A549 (cell line): ENCODE data around the gene DGKD.

Experiments
- BHLHE40 ChIP-seq: IDR thresholded peaks from 2 replicates; pipeline ENCODE4 v1.6.1; 2012; ENCODE audit warnings: low read depth, low read length, inconsistent platforms
- CHD2 ChIP-seq: fragments of 150-350 bp; IDR thresholded peaks from 2 replicates; pipeline ENCODE4 v1.6.1; 2014; ENCODE audit warnings: low read length; ENCODE audit not compliant: partially characterized antibody
- EP300 ChIP-seq, 2 experiments: fragments of >200 bp; sonication (Bioruptor Twin); formaldehyde crosslinking; IDR thresholded peaks; 2 replicates in 1 of 2; 3 replicates in 1 of 2; pipeline ENCODE4 v1.6.1; 2016 to 2017
- HES2 ChIP-seq: fragments of >200 bp; sonication (Bioruptor Twin); formaldehyde crosslinking; IDR thresholded peaks from 2 replicates; pipeline ENCODE4 v1.6.1; 2016
- JUN ChIP-seq, 2 experiments: fragments of >200 bp; sonication (Bioruptor Twin); formaldehyde crosslinking; IDR thresholded peaks; 2 replicates in 1 of 2; 3 replicates in 1 of 2; pipeline ENCODE4 v1.6.1; 2016 to 2017
- MYC ChIP-seq: IDR thresholded peaks from 2 replicates; pipeline ENCODE4 v1.6.1; 2012; ENCODE audit warnings: mild to moderate bottlenecking, inconsistent platforms, low read length, improper control_type of control experiment, borderline replicate concordance
- NR3C1 ChIP-seq: fragments of >200 bp; sonication (Bioruptor Twin); formaldehyde crosslinking; IDR thresholded peaks from 3 replicates; pipeline ENCODE4 v1.6.1; 2017
- POLR2A ChIP-seq: IDR thresholded peaks from 2 replicates; pipeline ENCODE4 v1.6.1; 2012; ENCODE audit warnings: mild to moderate bottlenecking, low read length
- RFX5 ChIP-seq: fragments of 450-650 bp; IDR thresholded peaks from 2 replicates; pipeline ENCODE4 v1.7.1; 2014; ENCODE audit warnings: antibody characterized with exemption, mild to moderate bottlenecking, moderate library complexity
- TF ChIP-seq, protein P1 (sequence below): fragments of >200 bp; sonication (Bioruptor Twin); formaldehyde crosslinking; IDR thresholded peaks from 3 replicates; pipeline ENCODE4 v1.5.1; 2016

- no peak for TF ChIP-seq POLR2A
- no peak for TF ChIP-seq EP300 (IDR thresholded peaks at IDR 0.05)
- TF ChIP-seq JUN (IDR thresholded peaks at IDR 0.05) = no peak
- TF ChIP-seq, protein P1, sequence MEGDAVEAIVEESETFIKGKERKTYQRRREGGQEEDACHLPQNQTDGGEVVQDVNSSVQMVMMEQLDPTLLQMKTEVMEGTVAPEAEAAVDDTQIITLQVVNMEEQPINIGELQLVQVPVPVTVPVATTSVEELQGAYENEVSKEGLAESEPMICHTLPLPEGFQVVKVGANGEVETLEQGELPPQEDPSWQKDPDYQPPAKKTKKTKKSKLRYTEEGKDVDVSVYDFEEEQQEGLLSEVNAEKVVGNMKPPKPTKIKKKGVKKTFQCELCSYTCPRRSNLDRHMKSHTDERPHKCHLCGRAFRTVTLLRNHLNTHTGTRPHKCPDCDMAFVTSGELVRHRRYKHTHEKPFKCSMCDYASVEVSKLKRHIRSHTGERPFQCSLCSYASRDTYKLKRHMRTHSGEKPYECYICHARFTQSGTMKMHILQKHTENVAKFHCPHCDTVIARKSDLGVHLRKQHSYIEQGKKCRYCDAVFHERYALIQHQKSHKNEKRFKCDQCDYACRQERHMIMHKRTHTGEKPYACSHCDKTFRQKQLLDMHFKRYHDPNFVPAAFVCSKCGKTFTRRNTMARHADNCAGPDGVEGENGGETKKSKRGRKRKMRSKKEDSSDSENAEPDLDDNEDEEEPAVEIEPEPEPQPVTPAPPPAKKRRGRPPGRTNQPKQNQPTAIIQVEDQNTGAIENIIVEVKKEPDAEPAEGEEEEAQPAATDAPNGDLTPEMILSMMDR = no peak
- no peak for TF ChIP-seq MYC
- TF ChIP-seq RFX5 = no peak
- TF ChIP-seq NR3C1 = no peak
- TF ChIP-seq BHLHE40 = no peak
- TF ChIP-seq HES2 = no peak
- TF ChIP-seq CHD2 = no peak
These were observed 35.4 kb downstream of the DGKD start for GRCh38 chr2:233389601-233390125.
